ENCODE measurements around the gene TLX2. TPM values are rescaled to one million over a fixed set of nuclear protein-coding genes. Genes with fewer than 3 reads are reported as not detected.

Gene TLX2
- total and polyA plus RNA-seq, 2 of the 13 experiments (the other 11 are each of a cell fraction or from before 2014, with no cell fraction given): 0.05 to 0.20 TPM

GRCh38 chr2:74495440-74495839 lies 18.8 kb upstream of the TLX2 start:
- Histone ChIP-seq H3K4me3 (replicated peaks in 1 of 3; ENCODE audit: insufficient read depth in 1 of 3, low read depth in 2 of 3, low read length in 3 of 3) (no peak overlapping the region), H3K4me1 (ENCODE audit: insufficient read depth, low read length) (peaks cover 67% of the 10 kb centered on the region), H3K9ac (ENCODE audit: insufficient read depth, low read depth, low read length) (no peak overlapping the region), H3K27ac (ENCODE audit: extremely low read length, insufficient read depth, low read length) (peak overlapping the region; percentile 70), H3K36me3 (replicated peaks in 1 of 2; ENCODE audit: control insufficient read depth in 1 of 2, insufficient read depth in 2 of 2, low read length in 2 of 2) (peaks cover 26 to 39% of the 10 kb centered on the region in 2 experiments), H3K79me2 (ENCODE audit: insufficient read depth, low read length) (peaks cover 3% of the 10 kb centered on the region), H3K4me2 (ENCODE audit: low read depth, low read length) (no peak overlapping the region), H2AFZ (ENCODE audit: low read length) (no peak overlapping the region), H4K20me1 (ENCODE audit: insufficient read depth, low read length) (no peaks in the 10 kb centered on the region), H3K27me3 (ENCODE audit: control insufficient read depth in 1 of 2, insufficient read depth in 2 of 2, low read length in 2 of 2) (no peaks in the 10 kb centered on the region), H3K9me3 (ENCODE audit: low read length) (no peaks in the 10 kb centered on the region)
- BruUV-seq (replicated peaks): no TSS peak
- intact Hi-C loops (cut with micrococcal nuclease; ENCODE audit: unreplicated experiment): loop anchor here (10.0 kb wide), 1 partner anchor 1801 kb away; no protein-coding TSS in a partner anchor
- no peak for ATAC-seq
- ChIA-PET POLR2A (interaction anchor here (0.9 to 16.5 kb wide), 4 partner anchors 11 to 37 kb away, joined by 3 to 795 read pairs (median 42); partner anchors contain the start of genes CCDC142, DQX1, MRPL53 and PCGF1), CTCF (ENCODE audit: low intra/inter-chr PET ratio, low total read pairs) (no interaction called here)
- TF ChIP-seq SIX4 (CRISPR knock-in tag; IDR thresholded peaks at IDR 0.05) (no peak), IRF1 (CRISPR knock-in tag; IDR thresholded peaks at IDR 0.05; ENCODE audit: low read depth) (no peak), CHD2 (IDR thresholded peaks at IDR 0.05; ENCODE audit: low read depth, low read length) (no peak), TCF7 (IDR thresholded peaks at IDR 0.05; ENCODE audit: low read depth) (no peak), ZSCAN5A (CRISPR knock-in tag; IDR thresholded peaks at IDR 0.05; ENCODE audit: borderline replicate concordance) (no peak), E2F1 (CRISPR knock-in tag; IDR thresholded peaks at IDR 0.05) (no peak), RBFOX2 (IDR thresholded peaks at IDR 0.05; ENCODE audit: low read depth, low read length) (peak; percentile 39; the same call in 1 of the 2 replicates), RBM22 (optimal IDR thresholded peaks at IDR 0.05; ENCODE audit: low read length) (peak; percentile 2)
- 96% methylated on average over 1 of the region's 1 CpG for WGBS (ENCODE audit: low lambda C conversion rate)
- DNase-seq (ENCODE audit: low spot score): no peak
- in situ Hi-C loops (cut with HindIII; ENCODE audit: extremely low pct_ligation_motif_present, low pct_unique_long_range_greater_than_20kb): no loop called here
- no peak for FAIRE-seq

All from HepG2 (cell line).